Measurements from ENCODE around the gene SMAD3. TPM values are rescaled to one million over a fixed set of nuclear protein-coding genes. Genes with fewer than 3 reads are reported as not detected.

Gene SMAD3
- total RNA-seq, 1 experiment from 2014 or later, result 99.5 TPM

GRCh38 chr15:67024314-67024997 is 40.9 kb upstream of the SMAD3 start:
- H3K4me3 ChIP-seq, result no peak overlapping the region
- H3K36me3 ChIP-seq (ENCODE audit: low read depth), result no peaks in the 10 kb centered on the region
- no peak overlapping the region for H2AFZ ChIP-seq
- peak overlapping the region; percentile 82 for H3K27ac ChIP-seq
- intact Hi-C loops (cut with micrococcal nuclease; ENCODE audit: unreplicated experiment), result loop anchor here (1.0 to 2.0 kb wide), 5 partner anchors 14 to 76 kb away; partner anchors contain the start of gene SMAD3
- ChIA-PET CTCF (no interaction called here), POLR2A (ENCODE audit: unreplicated experiment) (interaction anchor here (0.6 kb wide), 1 partner anchor 77 kb away, joined by 4 read pairs; no protein-coding TSS in a partner anchor)
- H4K20me1 ChIP-seq (ENCODE audit: insufficient read depth), result no peaks in the 10 kb centered on the region
- peak overlapping the region; percentile 62 for H3K4me2 ChIP-seq
- H3K9me2 ChIP-seq (ENCODE audit: insufficient read depth), result no peaks in the 10 kb centered on the region
- TF ChIP-seq EZH2 (IDR thresholded peaks at IDR 0.05; ENCODE audit: low read depth) (no peak), CTCF (conservative IDR thresholded peaks at IDR 0.05) (no peak)
- DNase-seq, result peak; percentile 75 to 83
- peaks cover 48% of the 10 kb centered on the region for H3F3A ChIP-seq (ENCODE audit: insufficient read depth, low read depth)
- H3K27me3 ChIP-seq (ENCODE audit: insufficient read depth, low read depth), result no peaks in the 10 kb centered on the region
- peaks cover 65% of the 10 kb centered on the region for H3K4me1 ChIP-seq (replicated peaks; ENCODE audit: insufficient read depth)
- BruUV-seq (replicated peaks), result no TSS peak
- no peaks in the 10 kb centered on the region for H3K9me3 ChIP-seq (ENCODE audit: insufficient read depth, low read depth)
- no peaks in the 10 kb centered on the region for H3K79me2 ChIP-seq (ENCODE audit: low read depth)

GRCh38 chr15:67024998-67025368 is 40.4 kb upstream of the SMAD3 start:
- Histone ChIP-seq H3F3A (ENCODE audit: insufficient read depth, low read depth) (peaks cover 50% of the 10 kb centered on the region), H3K4me2 (peak overlapping the region; percentile 62), H4K20me1 (ENCODE audit: insufficient read depth) (no peaks in the 10 kb centered on the region), H3K36me3 (ENCODE audit: low read depth) (no peaks in the 10 kb centered on the region), H3K9me2 (ENCODE audit: insufficient read depth) (no peaks in the 10 kb centered on the region), H3K27me3 (ENCODE audit: insufficient read depth, low read depth) (no peaks in the 10 kb centered on the region), H3K4me1 (replicated peaks; ENCODE audit: insufficient read depth) (peaks cover 65% of the 10 kb centered on the region), H3K27ac (peak overlapping the region; percentile 82), H2AFZ (no peak overlapping the region), H3K4me3 (no peak overlapping the region), H3K9me3 (ENCODE audit: insufficient read depth, low read depth) (no peaks in the 10 kb centered on the region), H3K79me2 (ENCODE audit: low read depth) (no peaks in the 10 kb centered on the region)
- DNase-seq, result no peak
- ChIA-PET CTCF (no interaction called here), POLR2A (ENCODE audit: unreplicated experiment) (no interaction called here)
- intact Hi-C loops (cut with micrococcal nuclease; ENCODE audit: unreplicated experiment), result loop anchor here (1.0 to 2.0 kb wide), 5 partner anchors 14 to 76 kb away; partner anchors contain the start of gene SMAD3
- TF ChIP-seq EZH2 (IDR thresholded peaks at IDR 0.05; ENCODE audit: low read depth), result no peak
- no peak for TF ChIP-seq CTCF (conservative IDR thresholded peaks at IDR 0.05)
- BruUV-seq (replicated peaks), result no TSS peak

- DNase-seq, result peak; percentile 42 to 47
- Histone ChIP-seq H3K9me2 (ENCODE audit: insufficient read depth) (no peaks in the 10 kb centered on the region), H4K20me1 (ENCODE audit: insufficient read depth) (no peaks in the 10 kb centered on the region), H3F3A (ENCODE audit: insufficient read depth, low read depth) (peaks cover 50% of the 10 kb centered on the region), H2AFZ (0 out of 2 replicates have a peak overlapping the region, but pooled peaks have one; percentile 52), H3K9me3 (ENCODE audit: insufficient read depth, low read depth) (no peaks in the 10 kb centered on the region), H3K4me1 (replicated peaks; ENCODE audit: insufficient read depth) (peaks cover 69% of the 10 kb centered on the region), H3K79me2 (ENCODE audit: low read depth) (no peaks in the 10 kb centered on the region), H3K27me3 (ENCODE audit: insufficient read depth, low read depth) (no peaks in the 10 kb centered on the region), H3K4me2 (peak overlapping the region; percentile 49), H3K4me3 (no peak overlapping the region), H3K36me3 (ENCODE audit: low read depth) (no peaks in the 10 kb centered on the region), H3K27ac (peak overlapping the region; percentile 82)
- CTCF ChIA-PET, result no interaction called here
- no TSS peak for BruUV-seq (replicated peaks)
- POLR2A ChIA-PET (ENCODE audit: unreplicated experiment), result no interaction called here
- intact Hi-C loops (cut with micrococcal nuclease; ENCODE audit: unreplicated experiment), result loop anchor here (2.0 kb wide), 4 partner anchors 13 to 77 kb away; partner anchors contain the start of gene SMAD3
- TF ChIP-seq CTCF (conservative IDR thresholded peaks at IDR 0.05), result no peak
- no peak for TF ChIP-seq EZH2 (IDR thresholded peaks at IDR 0.05; ENCODE audit: low read depth)
Measured at GRCh38 chr15:67025719-67026609, 39.4 kb upstream of the SMAD3 start.

All from PC-9 (cell line).